Muscle of arm (tissue), 12 donors: Measurements from ENCODE around the gene PTPRN2. TPM values are rescaled to one million over a fixed set of nuclear protein-coding genes. Genes with fewer than 3 reads are reported as not detected.

Experiments
- DNase-seq: peaks from one replicate; pipeline ENCODE4 v3.0.0-alpha.2; 2013
- polyA plus RNA-seq, 12 donors: library from polyadenylated mRNA; unstranded; fragments of 120-200 nt; gene quantifications; one replicate each; pipeline ENCODE4 v1.2.1, GENCODE V29; 2013; ENCODE audit not compliant: insufficient read length in 12 of 12

Gene PTPRN2
- polyA plus RNA-seq, 12 donors, result 1.6 to 8.7 (median 2.3) TPM; not detected in 1

DNA sequence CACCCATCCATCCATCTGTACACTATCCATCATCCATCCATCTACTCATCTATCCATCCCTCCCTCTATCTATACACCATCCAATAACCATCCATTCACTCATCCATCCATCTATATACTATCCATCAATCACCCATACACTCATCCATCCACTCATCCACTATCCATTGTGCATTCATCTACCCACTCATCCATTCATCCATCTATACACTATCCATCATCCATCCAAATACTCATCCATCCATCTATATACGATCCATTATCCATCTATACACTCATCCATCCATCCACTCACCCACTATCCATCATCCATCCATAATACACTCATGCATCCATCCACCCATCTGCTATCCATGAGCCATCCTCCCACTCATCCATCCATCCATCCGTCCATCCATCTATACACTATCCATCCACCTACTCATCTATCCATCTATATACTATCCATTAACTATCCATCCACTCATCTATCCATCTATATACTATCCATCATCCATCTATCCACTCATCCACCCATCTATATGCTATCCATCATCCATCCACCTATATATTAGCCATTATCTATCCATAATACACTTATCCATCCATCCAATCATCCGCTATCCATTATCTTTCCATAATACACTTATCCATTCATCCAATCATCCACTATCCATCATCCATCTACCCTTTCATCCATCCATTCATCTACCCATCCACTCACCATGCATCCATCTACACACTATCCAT is 765.5 kb downstream of the PTPRN2 start:
- no peak for DNase-seq

DNA sequence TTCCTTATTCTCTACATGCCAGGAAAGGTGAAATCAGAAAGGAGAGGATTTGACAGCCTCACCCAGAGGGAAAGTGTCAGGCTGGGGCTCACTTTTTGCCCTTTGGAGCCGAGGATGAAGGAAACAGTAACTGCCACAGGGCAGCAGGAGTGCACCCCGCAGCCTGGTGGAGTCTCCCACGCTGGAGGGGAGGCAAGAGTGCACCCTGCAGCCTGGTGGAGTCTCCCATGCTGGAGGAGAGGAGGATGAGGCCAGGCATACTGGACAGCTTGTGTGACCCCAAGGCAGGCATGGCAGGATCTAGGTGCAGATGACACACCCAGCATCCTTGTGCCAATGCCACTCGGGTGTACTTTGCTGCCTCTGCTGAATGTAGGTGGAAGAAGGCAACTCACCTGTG is 766.8 kb downstream of the PTPRN2 start:
- DNase-seq, result no peak

DNA sequence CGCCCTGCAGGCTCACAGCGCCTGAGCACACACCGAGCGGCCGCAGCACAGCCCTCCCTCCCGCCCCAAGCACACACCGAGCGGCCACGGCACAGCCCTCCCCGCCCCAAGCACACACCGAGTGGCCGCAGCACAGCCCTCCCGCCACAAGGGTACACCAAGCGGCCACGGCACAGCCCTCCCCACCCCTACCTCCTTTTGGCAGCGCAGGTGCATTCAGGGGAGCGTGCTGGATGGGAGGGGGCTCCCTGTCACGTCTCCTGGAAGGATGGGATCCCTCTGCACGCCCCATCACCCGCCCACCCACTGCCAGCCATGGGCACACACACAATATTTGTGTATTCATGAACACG is 768.2 kb downstream of the PTPRN2 start:
- no peak for DNase-seq

DNA sequence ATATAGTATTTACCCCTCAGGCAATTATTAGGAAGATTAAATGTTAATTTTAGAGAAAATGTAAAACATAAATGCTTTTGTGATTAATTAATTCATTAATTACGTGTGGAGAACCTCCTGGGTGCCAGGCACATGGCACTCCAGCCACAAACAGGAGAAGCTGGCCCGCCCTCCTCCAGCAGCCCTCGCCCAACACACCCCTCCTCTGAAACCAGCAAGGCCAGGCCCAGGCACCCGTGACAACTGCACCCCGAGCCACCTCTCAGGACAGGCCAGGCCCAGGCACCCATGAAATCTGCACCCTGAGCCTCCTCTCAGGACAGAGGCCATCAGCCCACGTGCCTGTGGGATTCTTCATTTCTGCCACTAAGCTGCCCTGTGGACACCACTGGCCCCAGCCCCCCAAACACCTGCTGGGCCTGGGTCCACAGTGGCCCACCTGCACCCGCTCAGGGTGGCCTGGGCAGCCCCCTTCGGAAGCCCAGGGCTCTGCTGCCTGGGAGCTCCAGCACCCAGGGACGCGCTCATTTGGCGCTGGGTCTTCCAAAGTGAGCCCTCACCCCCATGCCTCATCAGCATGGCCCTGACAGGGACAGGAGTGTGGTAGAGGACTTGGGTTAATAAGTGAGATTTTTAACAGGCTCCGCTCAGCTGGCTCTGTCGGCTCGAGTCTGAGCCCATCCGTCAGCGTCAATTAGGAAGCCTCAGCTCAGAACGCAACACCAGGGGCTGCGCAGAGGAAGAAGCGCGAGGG is 768.7 kb downstream of the PTPRN2 start:
- no peak for DNase-seq

DNA sequence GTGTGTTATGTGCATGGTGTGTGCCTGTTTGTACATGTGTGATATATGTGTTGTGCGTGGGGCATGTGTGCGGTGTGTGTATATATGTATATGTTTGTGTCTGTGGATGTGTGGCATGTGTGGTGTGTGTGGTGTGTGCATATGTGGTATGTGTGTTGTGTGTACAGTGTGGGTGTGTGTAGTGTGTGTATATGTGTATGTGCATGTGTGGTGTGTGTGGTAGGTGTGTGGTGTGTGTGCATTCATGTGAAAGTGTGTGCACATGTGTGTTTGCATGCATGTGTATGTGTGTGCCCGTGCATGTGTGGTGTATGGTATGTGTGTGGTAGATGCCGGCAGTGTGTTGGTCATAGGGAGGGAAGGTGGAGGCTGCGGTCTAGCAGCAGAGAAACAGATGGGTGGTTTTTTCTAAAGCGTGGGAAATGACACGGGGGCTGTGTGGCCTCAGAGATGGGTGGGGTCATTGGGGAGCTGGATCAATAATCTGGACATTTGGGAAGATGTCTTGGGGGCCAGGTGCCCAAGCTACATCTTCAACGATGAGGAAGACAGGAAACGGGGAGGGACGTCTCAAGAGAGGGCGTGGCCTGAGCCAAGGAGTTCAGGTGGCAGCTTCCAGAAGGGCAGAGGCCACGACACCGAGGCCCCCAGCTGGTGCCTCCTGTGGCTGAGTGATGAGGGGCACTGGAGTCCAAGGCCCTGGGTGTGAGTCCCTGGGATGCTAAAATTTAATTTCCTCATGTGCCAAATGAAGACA is 769.5 kb downstream of the PTPRN2 start:
- DNase-seq, result no peak

DNA sequence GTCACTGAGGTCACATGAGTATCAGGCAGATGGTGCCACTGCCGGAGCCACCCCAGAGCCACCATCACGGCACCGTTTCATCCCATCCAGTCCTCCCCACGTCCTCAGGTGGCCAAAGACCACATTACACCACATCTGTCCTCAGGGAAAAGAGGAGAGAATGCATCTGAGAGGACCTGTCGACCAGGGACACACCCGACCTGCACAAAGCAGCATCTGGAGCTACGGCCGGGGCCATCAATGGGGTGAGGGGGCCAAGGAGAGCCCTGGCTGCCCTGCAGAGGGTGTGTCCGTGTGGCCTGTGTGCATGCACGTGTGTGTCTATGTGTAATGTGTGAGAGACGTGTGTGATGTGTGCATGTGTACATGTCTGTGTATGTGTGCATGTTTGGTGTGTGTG is 770.2 kb downstream of the PTPRN2 start:
- no peak for DNase-seq

DNA sequence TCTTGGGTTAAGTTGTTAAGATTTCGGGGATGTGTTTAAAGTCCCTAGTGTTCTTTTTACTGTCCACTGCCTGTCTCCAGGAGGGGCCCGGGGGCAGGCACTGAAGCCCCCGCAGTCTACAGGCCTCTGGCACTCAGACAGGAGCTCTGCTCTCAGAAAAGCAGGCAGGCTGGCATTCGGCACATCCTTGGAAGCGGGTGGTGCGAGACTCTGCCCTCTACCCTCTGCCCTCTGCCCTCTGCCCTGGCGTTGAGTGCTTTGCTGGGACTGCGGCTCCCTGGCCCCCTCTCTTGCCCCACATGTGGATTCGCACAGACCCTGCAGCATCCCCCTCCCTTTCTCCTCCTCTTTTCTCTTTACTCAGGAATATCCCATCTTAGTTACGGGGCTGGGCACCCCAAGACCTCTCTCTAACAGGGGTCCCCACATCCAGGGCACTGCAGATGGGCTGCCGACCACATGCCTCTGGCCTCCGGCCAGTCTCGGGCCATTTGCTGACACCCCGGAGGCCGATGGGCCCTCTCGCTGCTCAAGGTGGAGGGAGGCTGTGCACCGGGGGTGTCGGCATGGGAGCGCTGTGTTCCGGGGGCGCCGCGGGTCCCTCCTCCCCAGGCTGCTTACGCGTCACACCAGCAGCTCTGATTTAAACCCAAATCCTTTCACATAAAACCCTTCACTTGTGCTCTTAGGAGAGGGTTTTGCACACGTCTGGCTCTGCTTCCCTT is 770.9 kb downstream of the PTPRN2 start:
- no peak for DNase-seq

DNA sequence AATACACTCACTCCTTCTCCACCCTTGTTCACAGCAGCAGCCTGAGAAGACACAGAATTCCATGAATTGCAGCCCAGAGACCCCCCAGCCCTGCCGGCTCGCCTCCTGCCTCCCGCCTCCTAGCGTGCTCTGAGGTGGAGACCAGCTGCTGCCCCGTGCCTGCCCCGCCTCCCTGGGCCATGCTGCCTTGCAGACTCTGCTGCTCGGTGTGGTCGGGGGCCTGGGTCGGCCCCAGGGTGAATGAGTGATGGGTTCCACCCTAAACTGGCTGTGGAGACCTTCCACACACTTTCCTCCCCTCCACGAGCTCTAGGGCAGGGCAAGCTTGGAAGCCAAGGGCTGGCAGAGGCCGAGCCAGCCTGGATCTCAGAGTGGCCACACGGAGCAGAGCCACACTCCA is 771.5 kb downstream of the PTPRN2 start:
- no peak for DNase-seq

DNA sequence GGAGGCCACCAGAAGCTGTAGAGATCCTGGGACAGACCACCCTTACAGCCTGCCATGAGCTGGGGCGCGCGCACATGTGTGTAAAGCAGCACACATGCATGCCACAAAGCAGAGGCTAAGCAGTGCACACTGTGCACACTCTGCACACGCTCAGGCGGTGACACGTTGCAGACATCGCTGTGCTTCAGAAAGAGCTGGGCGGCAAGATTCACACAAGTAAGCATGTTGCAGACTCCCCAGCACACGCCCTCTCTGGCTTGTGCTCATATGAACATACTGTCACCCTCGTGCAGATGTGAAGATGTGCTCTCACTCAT is 772.0 kb downstream of the PTPRN2 start:
- no peak for DNase-seq

DNA sequence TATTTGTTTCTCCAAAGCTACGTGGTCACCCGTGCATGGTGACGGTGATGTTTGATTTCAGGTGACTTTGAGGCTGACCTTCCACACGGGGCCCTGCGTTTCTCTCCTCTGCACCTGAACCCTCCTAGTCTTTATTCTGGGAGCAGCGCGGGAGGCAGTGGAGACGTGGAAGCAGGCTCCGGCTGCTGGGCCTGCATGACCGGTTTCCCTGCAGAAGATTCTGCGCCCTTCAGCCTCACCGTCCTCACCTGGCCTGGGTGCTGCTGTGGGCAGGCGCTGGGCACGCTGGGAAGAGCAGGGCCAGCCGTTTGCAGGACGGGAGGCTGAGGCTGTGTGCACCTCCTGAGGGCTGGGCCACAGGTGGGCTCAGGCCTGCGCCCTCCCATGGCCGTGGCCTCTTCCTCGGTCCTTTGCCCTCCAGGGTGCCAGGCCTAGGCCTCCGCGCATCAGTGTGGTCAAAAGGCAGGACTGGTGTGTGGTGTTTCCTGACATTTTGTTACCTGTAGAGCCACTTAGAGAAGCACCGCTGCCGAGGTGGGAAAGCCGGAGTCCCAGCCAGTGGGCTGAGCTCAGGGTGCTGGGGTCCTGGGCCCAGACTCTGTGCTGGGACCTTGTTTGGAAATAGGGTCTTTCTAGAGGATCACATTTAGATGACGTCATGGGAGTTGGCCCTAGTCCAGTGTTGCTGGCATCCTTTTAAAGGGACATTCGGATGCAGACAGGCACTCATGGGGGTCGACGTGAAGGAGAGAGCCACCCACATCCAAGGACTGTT is 772.5 kb downstream of the PTPRN2 start:
- DNase-seq, result no peak

DNA sequence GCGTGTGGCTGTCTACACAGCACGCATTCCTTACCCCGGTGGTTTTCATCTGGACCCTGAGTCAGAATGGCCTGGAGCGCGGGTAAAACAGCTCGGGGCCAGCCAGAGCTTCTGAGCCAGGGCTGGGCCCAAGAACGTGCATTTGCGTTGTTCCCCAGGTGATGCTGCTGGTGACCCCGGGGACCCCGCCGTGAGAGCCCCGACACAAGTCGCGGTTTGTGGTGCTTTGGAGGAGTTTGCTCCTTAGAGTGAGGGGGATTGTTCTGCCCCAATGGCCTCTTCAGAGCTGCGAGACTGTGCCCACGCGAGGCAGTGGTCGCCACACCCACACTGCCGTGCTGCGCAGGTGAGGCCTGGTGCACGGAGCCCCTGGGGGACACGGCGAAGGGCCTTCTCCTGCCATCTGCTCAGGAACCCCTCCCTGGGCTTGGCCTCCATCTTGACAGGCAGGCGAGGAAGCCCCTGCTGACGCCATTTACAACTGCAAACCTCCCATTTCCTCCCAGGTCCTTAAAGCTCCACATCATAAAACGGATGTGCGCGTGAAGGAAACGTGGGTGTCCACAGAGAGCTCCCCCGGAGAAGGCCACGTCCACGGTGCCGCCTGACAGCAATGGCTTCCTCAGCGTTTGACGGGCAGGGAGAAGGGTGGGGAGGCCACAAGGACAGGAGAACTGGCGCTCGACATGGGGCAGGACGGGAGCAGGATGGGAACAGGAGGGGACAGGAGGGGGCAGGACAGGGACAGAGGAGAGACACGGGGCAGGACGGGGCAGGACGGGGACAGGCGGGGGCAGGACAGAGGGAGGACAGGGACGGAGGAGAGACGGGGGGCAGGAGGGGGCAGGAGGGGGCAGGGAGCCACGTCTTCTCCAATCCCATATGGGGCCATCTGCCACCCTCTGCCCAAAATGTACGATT is 773.6 kb downstream of the PTPRN2 start:
- DNase-seq, result no peak

DNA sequence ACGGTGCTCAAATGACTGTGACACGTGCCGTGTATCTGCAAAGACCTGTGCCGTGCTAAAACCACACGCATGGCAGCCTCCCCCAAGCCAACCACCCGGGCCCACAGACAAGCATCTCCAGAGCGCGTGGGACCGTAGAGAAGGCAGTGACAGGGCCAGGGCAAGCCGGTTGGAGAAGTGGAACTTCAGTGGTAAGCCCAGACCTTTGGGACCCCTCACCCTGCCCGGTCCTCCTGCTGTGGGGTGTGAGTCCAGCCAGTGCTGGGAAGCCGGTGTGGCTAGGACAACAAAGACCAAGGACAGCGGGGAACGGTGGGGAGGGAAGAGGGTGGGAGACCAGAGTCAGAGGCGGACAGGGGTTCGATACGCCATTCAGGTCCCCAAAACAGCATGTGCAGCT is 774.6 kb downstream of the PTPRN2 start:
- DNase-seq, result no peak

DNA sequence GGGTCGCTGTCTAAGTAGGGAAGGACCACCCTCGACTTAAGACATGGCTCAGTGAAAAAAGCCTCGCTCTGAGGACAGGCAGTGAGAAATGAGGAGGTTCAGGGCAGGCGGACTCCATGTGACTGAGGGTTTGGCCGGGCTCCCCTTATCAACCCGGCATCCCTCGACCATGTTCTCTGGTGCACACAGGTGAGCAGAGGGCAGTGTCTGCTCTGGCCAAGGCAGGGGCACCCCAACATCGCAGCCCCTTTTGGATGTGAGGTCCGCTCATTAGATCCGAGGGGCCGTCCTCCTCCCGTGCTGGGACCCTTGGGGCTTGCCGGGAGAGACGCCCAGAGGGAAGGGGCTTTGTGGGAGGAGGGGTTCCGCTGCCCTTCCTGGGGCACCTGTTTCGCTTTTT is 775.7 kb downstream of the PTPRN2 start:
- DNase-seq, result no peak

DNA sequence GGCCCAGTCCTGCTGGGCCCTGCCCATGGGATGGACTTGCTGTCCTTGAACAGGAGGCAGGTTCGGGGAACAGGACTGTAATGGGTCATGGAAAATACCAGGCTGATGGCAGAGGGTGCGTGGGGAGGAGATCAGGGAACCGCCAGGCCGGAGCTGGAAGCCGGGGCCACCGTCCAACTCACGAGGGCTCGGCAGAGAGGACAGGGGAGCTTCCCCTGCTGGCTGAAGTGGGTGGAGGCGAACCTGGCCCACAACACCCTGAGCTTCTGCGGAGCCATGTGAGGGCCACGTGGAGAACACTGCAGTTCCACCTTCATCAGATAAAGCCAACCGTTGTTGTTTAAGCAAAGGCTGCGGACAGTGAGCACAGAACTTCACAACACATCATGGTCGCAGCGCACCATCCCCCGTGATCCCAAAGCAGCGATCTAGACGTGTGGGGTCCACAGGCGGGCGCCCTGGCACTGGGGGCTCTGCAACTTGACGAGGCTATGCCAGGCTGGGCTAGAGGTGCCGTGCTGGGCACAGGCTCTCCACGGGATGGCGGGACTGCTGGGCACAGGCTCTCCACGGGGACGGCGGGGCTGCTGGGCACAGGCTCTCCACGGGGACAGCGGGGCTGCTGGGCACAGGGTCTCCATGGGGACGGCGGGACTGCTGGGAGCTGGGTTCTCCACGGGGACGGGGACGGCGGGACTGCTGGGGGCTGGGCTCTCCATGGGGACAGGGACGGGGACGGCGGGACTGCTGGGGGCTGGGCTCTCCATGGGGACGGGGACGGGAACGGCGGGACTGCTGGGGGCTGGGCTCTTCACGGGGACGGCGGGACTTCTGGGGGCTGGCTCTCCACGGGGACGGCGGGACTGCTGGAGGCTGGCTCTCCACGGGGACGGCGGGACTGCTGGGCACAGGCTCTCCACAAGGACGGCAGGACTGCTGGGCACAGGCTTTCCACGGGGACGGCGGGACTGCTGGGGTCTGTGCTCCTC is 777.5 kb downstream of the PTPRN2 start:
- DNase-seq, result no peak

DNA sequence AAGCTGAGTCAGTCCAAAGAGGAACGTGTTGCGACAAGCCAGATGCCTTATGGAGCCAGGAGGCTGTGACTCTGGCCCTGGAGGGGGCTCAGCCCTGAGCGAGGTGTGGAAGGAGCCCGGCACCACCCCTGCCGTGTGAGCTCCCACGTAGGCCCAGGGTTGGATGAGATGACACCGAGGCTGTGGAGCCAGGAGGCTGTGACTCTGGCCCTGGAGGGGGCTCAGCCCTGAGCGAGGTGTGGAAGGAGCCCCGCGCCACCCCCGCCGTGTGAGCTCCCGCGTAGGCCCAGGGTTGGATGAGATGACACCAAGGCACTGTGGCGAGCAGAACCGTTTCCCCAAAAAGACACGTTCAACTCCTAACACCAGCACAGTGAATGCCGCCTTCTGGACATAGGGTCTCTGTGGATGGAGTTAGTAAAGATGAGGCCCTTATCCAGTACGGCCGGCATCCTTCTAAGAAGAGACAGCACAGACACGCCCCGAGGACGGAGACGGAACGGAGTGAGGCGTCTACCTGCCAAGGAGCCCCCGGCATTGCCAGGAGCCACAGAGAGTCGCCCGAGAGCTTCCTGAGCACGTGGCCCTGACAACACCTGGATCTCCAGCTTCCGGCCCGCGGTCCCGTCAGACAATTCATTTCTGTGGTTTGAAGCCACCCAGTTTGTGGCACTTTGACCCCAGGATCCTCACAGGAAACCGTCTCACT is 778.3 kb downstream of the PTPRN2 start:
- DNase-seq, result no peak

DNA sequence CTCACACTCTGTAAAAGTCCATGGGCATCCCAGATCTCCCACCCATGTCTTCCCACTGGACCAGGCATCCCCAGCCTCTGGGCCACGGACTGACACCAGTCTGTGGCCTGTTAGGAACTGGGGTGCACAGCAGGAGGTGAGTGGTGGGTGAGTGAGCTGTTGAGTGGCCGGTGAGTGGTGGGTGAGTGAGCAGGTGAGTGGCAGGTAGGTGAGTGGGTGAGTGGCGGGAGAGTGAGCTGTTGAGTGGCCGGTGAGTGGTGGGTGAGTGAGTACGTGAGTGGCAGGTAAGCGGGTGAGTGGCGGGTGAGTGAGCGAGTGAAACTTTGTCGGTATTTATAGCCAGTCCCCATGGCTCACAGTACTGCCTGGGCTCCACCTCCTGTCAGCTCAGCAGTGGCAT is 779.6 kb downstream of the PTPRN2 start:
- DNase-seq, result no peak

DNA sequence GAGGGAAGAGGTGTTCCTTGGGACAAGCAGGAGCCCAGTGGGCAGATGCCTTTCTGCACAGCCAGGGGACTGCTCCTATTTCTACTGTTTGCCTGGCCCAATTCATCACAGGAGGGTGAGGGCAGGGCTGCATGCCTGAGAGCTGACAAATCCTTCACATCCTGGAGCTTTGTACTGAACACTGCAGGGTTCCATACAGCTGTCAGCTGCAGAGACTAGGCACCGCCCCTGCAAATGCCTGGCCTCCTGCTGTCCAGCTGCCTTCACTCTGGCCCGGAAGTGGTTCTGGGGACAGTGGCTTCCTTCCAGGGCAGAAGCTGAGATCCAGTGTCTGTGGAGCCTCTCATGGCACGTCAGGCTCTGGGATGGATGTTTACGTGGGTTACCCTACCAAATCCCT is 780.1 kb downstream of the PTPRN2 start:
- no peak for DNase-seq

DNA sequence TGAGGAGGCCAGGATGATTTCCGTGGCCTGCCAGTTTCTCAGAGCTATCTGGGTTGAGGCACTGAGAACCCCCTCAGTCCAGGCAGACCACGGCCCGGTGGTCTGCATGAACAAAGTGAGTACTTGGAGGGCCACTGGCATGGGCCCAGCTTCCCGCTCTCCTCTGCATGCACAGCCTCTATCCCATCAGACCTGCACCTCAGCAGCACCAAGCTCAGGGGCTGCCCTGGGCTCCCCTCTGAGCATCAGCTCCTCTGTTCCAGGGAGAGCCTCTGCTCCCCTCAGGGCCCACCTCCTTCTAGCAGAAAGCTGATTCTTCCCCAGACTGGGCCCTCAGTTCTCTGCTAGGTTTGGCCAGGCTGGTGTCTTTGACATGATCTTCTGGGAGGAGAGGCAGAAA is 780.9 kb downstream of the PTPRN2 start:
- no peak for DNase-seq

DNA sequence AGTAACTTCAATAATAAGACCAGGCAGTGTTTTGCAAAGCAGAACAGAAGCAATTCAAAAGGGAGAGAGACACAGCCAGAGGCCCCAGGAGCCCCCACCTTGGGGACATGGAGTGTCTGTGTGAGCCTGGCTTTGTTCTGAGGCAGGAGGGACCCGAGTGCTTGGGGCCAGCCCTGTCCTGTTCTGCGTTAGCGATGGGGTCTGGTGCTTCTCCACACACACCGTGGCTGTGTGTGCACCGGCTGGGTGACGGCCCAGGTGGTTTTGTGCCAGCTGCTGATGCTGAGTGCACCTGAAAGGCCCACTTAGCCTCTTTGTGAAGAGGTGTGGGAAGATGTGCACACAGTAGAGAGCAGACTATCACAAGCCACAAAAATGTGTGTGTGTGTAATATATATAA is 781.9 kb downstream of the PTPRN2 start:
- no peak for DNase-seq
